ENCODE data around the gene SUPV3L1. TPM values are rescaled to one million over a fixed set of nuclear protein-coding genes. Genes with fewer than 3 reads are reported as not detected.

SUPV3L1 gene
- total and polyA plus RNA-seq, 2 of the 8 experiments (the other 6 are each of a cell fraction or from before 2014, with no cell fraction given) = 34.6 to 45.6 TPM

DNA sequence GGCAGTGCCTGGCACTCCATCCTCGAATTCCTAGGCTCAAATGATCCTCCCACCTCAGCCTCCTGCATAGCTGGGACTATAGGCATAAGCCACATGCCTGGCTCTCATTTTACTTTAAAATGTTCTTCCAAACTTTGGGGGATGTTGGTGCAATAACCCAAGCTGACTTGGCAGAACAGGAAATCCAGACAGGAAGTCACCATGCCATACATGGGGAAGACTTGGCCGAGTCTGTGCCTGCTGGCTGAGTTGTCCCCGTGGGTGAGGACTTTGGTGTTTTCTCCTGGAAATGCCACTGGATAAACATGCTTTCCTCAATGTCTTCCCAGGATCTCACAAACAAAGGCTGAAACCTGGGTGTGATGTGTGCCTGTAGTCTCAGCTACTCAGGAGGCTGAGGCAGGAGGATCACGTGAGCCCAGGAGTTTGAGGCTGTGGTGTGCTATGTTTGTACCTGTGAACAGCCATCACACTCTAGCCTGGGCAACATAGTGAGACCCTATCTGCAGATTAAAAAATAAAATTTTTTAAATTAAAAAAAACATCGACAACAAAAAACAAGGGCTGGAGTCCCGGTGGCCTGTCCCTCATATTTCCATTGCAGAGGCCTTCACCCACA lies 59.9 kb downstream of the SUPV3L1 start (continued):
- TF ChIP-seq CHD7 (IDR thresholded peaks at IDR 0.05; ENCODE audit: insufficient replicate concordance, low read length) (no peak), CHD2 (IDR thresholded peaks at IDR 0.05; ENCODE audit: low read length) (no peak), GABPA (IDR thresholded peaks at IDR 0.05; ENCODE audit: borderline replicate concordance, insufficient read depth, low read length) (no peak), HDAC2 (IDR thresholded peaks at IDR 0.05; ENCODE audit: borderline replicate concordance in 1 of 2, low read depth in 2 of 2, low read length in 2 of 2) (no peak)
- TF ChIP-seq, protein P1, sequence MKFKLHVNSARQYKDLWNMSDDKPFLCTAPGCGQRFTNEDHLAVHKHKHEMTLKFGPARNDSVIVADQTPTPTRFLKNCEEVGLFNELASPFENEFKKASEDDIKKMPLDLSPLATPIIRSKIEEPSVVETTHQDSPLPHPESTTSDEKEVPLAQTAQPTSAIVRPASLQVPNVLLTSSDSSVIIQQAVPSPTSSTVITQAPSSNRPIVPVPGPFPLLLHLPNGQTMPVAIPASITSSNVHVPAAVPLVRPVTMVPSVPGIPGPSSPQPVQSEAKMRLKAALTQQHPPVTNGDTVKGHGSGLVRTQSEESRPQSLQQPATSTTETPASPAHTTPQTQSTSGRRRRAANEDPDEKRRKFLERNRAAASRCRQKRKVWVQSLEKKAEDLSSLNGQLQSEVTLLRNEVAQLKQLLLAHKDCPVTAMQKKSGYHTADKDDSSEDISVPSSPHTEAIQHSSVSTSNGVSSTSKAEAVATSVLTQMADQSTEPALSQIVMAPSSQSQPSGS (IDR thresholded peaks at IDR 0.05; ENCODE audit: low read length) = no peak

Data from H1 (cell line).